Measurements from ENCODE around the gene NTSR1. TPM values are rescaled to one million over a fixed set of nuclear protein-coding genes. Genes with fewer than 3 reads are reported as not detected.

The NTSR1 gene
- total and polyA plus RNA-seq, 8 donors, result 0.03 to 3.5 (median 0.12) TPM

DNA sequence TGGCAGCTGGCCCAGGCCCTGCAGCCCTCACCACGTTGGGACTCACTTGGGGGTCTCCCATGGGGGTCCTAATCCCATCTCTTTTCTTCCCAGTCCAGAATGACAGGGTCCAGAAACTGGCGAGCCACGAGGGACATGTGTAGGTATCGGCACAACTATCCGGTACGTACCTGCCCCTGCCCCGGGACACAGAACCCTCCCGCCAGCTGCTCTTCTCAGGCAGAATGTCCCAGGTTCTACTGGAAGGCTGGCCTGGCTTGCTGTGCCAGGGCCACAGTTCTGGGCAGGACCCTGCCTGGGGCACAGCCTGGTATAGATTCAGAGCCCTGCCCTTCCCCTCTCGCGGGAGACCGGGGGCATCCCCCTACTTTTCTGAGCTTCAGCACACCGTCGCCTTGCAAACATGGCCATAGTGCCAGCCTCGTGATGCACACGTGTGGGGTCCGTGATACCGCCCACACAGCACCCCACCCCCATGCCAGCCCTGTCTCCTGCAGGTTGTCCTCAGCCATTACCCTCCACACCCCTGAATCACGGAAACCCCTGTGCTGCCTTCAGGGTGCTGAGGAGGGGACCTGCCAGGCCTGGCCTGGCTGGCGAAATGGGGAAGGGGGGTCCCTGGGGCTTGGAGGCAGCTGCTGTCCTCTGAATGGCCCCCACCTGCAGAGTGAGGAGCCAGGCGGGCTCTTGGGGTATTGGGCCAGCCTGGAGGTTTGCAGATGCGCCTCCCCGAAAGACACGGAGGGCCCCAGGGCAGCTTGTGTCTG, 99.0 kb downstream of the NTSR1 start:
- Histone ChIP-seq H3K36me3 (peaks cover 0 to 61% of the 10 kb centered on the region in 2 donors), H3K27ac (no peak overlapping the region), H3K4me1 (peaks cover 17 to 50% of the 10 kb centered on the region in 2 donors), H3K27me3 (no peaks in the 10 kb centered on the region), H3K9me3 (no peaks in the 10 kb centered on the region), H3K4me3 (no peak overlapping the region)
- DNase-seq, result no peak
- no peak for ATAC-seq
- no peak for TF ChIP-seq CTCF (IDR thresholded peaks at IDR 0.05)
- intact Hi-C loops (cut with DNase I), result no loop called here

DNA sequence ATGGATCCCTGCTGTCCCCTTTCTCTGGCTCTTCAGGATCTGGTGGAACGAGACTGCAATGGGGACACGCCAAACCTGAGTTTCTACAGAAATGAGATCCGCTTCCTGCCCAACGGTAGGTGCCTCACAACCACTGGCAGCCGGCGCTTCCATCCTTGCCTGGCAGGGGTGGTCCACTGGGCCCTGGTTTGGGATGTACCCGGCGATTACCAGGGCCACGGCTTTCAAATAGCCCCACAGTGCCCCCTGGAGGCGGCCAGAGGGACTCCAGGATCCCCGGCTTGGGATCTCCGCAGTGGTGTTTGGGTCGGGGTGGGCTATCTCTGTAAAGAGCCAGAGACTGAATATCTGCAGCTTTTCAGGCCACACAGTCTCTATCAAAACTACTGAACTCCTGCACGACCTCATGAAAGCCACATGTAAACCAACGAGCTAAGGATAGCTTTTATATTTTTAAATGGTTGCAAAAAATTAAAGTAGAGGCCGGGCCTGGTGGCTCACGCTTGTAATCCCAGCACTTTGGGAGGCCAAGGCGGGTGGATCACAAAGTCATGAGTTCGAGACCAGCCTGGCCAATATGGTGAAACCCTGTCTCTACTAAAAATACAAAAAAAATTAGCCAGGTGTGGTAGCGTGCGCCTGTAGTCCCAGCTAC, 99.7 kb downstream of the NTSR1 start:
- Histone ChIP-seq H3K36me3 (peaks cover 0 to 68% of the 10 kb centered on the region in 2 donors), H3K4me3 (no peak overlapping the region), H3K4me1 (peaks cover 17 to 43% of the 10 kb centered on the region in 2 donors), H3K27ac (no peak overlapping the region), H3K9me3 (no peaks in the 10 kb centered on the region), H3K27me3 (no peaks in the 10 kb centered on the region)
- TF ChIP-seq CTCF (IDR thresholded peaks at IDR 0.05), result peak; percentile 91 to 97
- intact Hi-C loops (cut with DNase I), result no loop called here
- ATAC-seq (peak; percentile 67), DNase-seq (peak in 3 of 4 donors; percentile 71 to 94 (median 73))

DNA sequence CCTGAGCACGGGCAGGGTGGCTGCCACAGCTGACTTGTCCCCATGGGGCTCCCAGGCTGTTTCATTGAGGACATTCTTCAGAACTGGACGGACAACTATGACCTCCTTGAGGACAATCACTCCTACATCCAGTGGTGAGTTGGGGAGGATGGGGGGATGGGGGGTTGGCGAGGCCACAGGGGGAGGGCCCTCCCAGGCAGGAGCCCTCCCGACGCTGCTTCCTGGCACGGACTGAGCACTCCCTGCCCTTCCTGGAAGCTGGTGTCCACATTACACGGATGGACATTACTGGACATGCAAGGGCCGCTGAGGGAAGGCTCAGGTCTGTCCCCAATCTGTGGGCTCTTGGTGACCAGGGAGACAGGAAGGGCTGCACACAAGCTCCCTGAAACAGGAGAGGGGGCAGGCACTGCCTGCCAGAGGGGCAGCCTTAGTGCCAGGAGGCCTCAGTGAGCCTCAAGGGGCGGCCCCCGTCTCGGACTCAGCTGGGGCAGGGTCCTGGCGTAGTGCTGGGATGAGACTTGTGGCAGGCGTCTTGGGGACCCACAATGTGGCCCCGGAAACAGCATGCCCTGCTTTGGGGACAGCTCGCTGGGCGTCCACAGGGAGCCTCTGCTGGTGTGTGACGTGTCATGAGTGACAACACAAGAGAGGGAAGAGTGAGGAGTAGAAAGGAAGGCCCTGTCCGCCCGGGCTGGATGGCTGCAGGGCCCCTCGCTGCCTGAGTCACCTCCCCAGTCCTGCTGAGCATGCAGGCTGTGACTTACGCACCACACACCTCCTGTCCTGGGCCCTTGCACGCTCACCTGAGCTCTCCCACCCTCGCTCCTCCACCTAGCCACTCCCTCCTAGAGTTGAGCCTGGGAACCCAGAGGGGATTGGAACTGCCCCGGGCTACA, 101.1 kb downstream of the NTSR1 start:
- ATAC-seq, result no peak
- H3K9me3 ChIP-seq, result no peaks in the 10 kb centered on the region
- H3K36me3 ChIP-seq, result peaks cover 0 to 78% of the 10 kb centered on the region in 2 donors
- peaks cover 2 to 8% of the 10 kb centered on the region in 2 donors for H3K27me3 ChIP-seq
- TF ChIP-seq CTCF (IDR thresholded peaks at IDR 0.05), result no peak
- peaks cover 17 to 39% of the 10 kb centered on the region in 2 donors for H3K4me1 ChIP-seq
- intact Hi-C loops (cut with DNase I), result no loop called here
- H3K4me3 ChIP-seq, result no peak overlapping the region
- DNase-seq, result no peak
- no peak overlapping the region for H3K27ac ChIP-seq

GRCh38 chr20:62811320-62811719, 102.7 kb downstream of the NTSR1 start:
- Histone ChIP-seq H3K9me3 (no peaks in the 10 kb centered on the region), H3K27ac (no peak overlapping the region), H3K36me3 (peaks cover 0 to 78% of the 10 kb centered on the region in 2 donors), H3K27me3 (peaks cover 17 to 24% of the 10 kb centered on the region in 2 donors), H3K4me1 (peaks cover 17 to 42% of the 10 kb centered on the region in 2 donors), H3K4me3 (no peak overlapping the region)
- TF ChIP-seq CTCF (IDR thresholded peaks at IDR 0.05), result no peak
- intact Hi-C loops (cut with DNase I), result no loop called here
- ATAC-seq (no peak), DNase-seq (no peak)
